Measurements from ENCODE around the gene PRKAB1.
"Not testable (repeated sequence)": the region's sequence is repeated elsewhere in the genome, so short reads cannot be mapped to it uniquely, and the experiment has no call there.

The PRKAB1 gene

GRCh38 chr12:119667577-119668323 lies at the start of gene PRKAB1:
PRKAB1 (plus strand) TSS chr12:119668133; CDS start chr12:119668245, 112 bp downstream.
- peak; percentile 93 for DNase-seq (ENCODE audit: extremely low read depth, low read depth)
- TF ChIP-seq CTCF (IDR thresholded peaks at IDR 0.05; ENCODE audit: low read depth, low read length), result peak; percentile 69

GRCh38 chr12:119618328-119618896 lies 49.5 kb upstream of the PRKAB1 start:
- DNase-seq (ENCODE audit: extremely low read depth, low read depth), result not testable (repeated sequence)

GRCh38 chr12:119620490-119620889 lies 47.4 kb upstream of the PRKAB1 start:
- no peak for TF ChIP-seq CTCF (IDR thresholded peaks at IDR 0.05; ENCODE audit: low read depth, low read length)
- no peak for DNase-seq (ENCODE audit: extremely low read depth, low read depth)

- no peak for DNase-seq (ENCODE audit: extremely low read depth, low read depth)
- no peak for TF ChIP-seq CTCF (IDR thresholded peaks at IDR 0.05; ENCODE audit: low read depth, low read length)
These were observed 46.1 kb upstream of the PRKAB1 start for GRCh38 chr12:119621878-119622277.

- no peak for DNase-seq (ENCODE audit: extremely low read depth, low read depth)
These were observed 43.0 kb upstream of the PRKAB1 start for GRCh38 chr12:119624966-119625365.

GRCh38 chr12:119627019-119627643 lies 40.8 kb upstream of the PRKAB1 start:
- no peak for DNase-seq (ENCODE audit: extremely low read depth, low read depth)
- no peak for TF ChIP-seq CTCF (IDR thresholded peaks at IDR 0.05; ENCODE audit: low read depth, low read length)

More at GRCh38 chr12:119624966-119625365, 43.0 kb upstream of the PRKAB1 start:
- no peak for TF ChIP-seq CTCF (IDR thresholded peaks at IDR 0.05; ENCODE audit: low read depth, low read length)

- no peak for DNase-seq (ENCODE audit: extremely low read depth, low read depth)
These were observed 40.2 kb upstream of the PRKAB1 start for GRCh38 chr12:119627686-119628085.

More at GRCh38 chr12:119627686-119628085, 40.2 kb upstream of the PRKAB1 start:
- no peak for TF ChIP-seq CTCF (IDR thresholded peaks at IDR 0.05; ENCODE audit: low read depth, low read length)
